CD14-positive monocyte (primary cell): ENCODE measurements around the gene RPL28. TPM values are rescaled to one million over a fixed set of nuclear protein-coding genes. Genes with fewer than 3 reads are reported as not detected.

Source experiments
- DNase-seq, 3 donors: peaks; one replicate each; pipeline ENCODE4 v3.0.0-alpha.2; 2011 to 2022
- H2AFZ ChIP-seq: 2 replicates; pipeline ENCODE4 v1.6.0; 2012; ENCODE audit warnings: mild to moderate bottlenecking, low read depth, low read length, inconsistent platforms; ENCODE audit not compliant: insufficient read depth, poor library complexity, severe bottlenecking
- H3K27ac ChIP-seq, 2 donors: 1 replicate in 1 of 2; 2 replicates in 1 of 2; pipeline ENCODE4 v1.5.1; 2012 to 2013; ENCODE audit warnings: low read length in 2 of 2, control low read depth in 1 of 2, inconsistent platforms in 1 of 2, low read depth in 1 of 2, mild to moderate bottlenecking in 1 of 2
- H3K27me3 ChIP-seq, 2 donors: one replicate each; pipeline versions ENCODE4 v1.6.0 to v1.6.1; 2011 to 2013; ENCODE audit warnings: low read length in 2 of 2; ENCODE audit not compliant: control insufficient read depth in 2 of 2, insufficient read depth in 2 of 2
- H3K36me3 ChIP-seq, 2 donors: replicated peaks in 1 of 2; 1 replicate in 1 of 2; 2 replicates in 1 of 2; pipeline versions ENCODE4 v1.5.1 to v1.6.1; 2012 to 2013; ENCODE audit warnings: low read length in 2 of 2, control low read depth in 1 of 2, inconsistent platforms in 1 of 2, mild to moderate bottlenecking in 1 of 2; ENCODE audit not compliant: insufficient read depth in 2 of 2, control insufficient read depth in 1 of 2
- H3K4me1 ChIP-seq, 2 donors: 1 replicate in 1 of 2; 2 replicates in 1 of 2; pipeline versions ENCODE4 v1.5.1 to v1.6.1; 2012 to 2013; ENCODE audit warnings: low read length in 2 of 2, control low read depth in 1 of 2, inconsistent platforms in 1 of 2, mild to moderate bottlenecking in 1 of 2, moderate library complexity in 1 of 2; ENCODE audit not compliant: insufficient read depth in 2 of 2, control insufficient read depth in 1 of 2
- H3K4me2 ChIP-seq: replicated peaks from 2 replicates; pipeline ENCODE3; 2012; ENCODE audit warnings: low read length, moderate library complexity, mild to moderate bottlenecking; ENCODE audit not compliant: poor library complexity, severe bottlenecking; ENCODE audit errors: extremely low read depth
- H3K4me3 ChIP-seq, 3 experiments: fragments of 200-600 bp in 1 of 3; sonication (generic) in 1 of 3; replicated peaks in 1 of 3; 1 replicate in 2 of 3; 2 replicates in 1 of 3; pipeline ENCODE4 v1.5.1; 2011 to 2013; ENCODE audit warnings: low read length in 3 of 3, mild to moderate bottlenecking in 3 of 3, control low read depth in 2 of 3, low read depth in 2 of 3, inconsistent platforms in 1 of 3, moderate library complexity in 1 of 3
- H3K79me2 ChIP-seq: 2 replicates; pipeline ENCODE4 v1.6.0; 2012; ENCODE audit warnings: mild to moderate bottlenecking, control low read depth, inconsistent platforms, low read length, moderate library complexity; ENCODE audit not compliant: insufficient read depth
- H3K9ac ChIP-seq: 2 replicates; pipeline ENCODE4 v1.6.0; 2017; ENCODE audit warnings: low read length, mild to moderate bottlenecking; ENCODE audit not compliant: insufficient read depth, poor library complexity, severe bottlenecking
- H3K9me3 ChIP-seq, 2 donors: replicated peaks in 1 of 2; 1 replicate in 1 of 2; 2 replicates in 1 of 2; pipeline versions ENCODE4 v1.5.1 to v1.6.1; 2012 to 2013; ENCODE audit warnings: low read length in 2 of 2, control low read depth in 1 of 2; ENCODE audit not compliant: control insufficient read depth in 1 of 2, insufficient read depth in 1 of 2
- H4K20me1 ChIP-seq: 2 replicates; pipeline ENCODE4 v1.6.0; 2012; ENCODE audit warnings: mild to moderate bottlenecking, low read length, control low read depth, moderate library complexity; ENCODE audit not compliant: insufficient read depth
- H3K27ac Mint-ChIP-seq, 7 donors: one replicate each; pipeline ENCODE4 v1.8.0; 2020; ENCODE audit warnings: mild to moderate bottlenecking in 7 of 7, mixed read lengths in 7 of 7, moderate library complexity in 6 of 7, inconsistent platforms in 2 of 7
- H3K27me3 Mint-ChIP-seq, 3 donors: one replicate each; pipeline ENCODE4 v1.8.0; 2021 to 2022; ENCODE audit warnings: low read depth in 3 of 3, mild to moderate bottlenecking in 3 of 3, mixed read lengths in 3 of 3, moderate library complexity in 3 of 3, inconsistent platforms in 1 of 3
- H3K36me3 Mint-ChIP-seq, 2 donors: one replicate each; pipeline ENCODE4 v1.8.0; 2020; ENCODE audit warnings: mixed read lengths in 2 of 2, inconsistent platforms in 1 of 2, mild to moderate bottlenecking in 1 of 2
- H3K4me1 Mint-ChIP-seq: one replicate; pipeline ENCODE4 v1.8.0; 2020; ENCODE audit warnings: mild to moderate bottlenecking, mixed read lengths
- H3K4me3 Mint-ChIP-seq, 2 donors: one replicate each; pipeline ENCODE4 v1.8.0; 2020; ENCODE audit warnings: mild to moderate bottlenecking in 2 of 2, mixed read lengths in 2 of 2, moderate library complexity in 1 of 2
- H3K9me3 Mint-ChIP-seq, 7 donors: one replicate each; pipeline ENCODE4 v1.8.0; 2020 to 2022; ENCODE audit warnings: mixed read lengths in 7 of 7, mild to moderate bottlenecking in 6 of 7, moderate library complexity in 6 of 7, inconsistent platforms in 2 of 7
- CTCF ChIP-seq: fragments of 200-600 bp; IDR thresholded peaks from one replicate; pipeline ENCODE4 v1.8.0; 2022; ENCODE audit warnings: antibody characterized with exemption, mild to moderate bottlenecking
- WGBS: methylation state at CpG from one replicate; pipeline ENCODE4 v1.1.5; 2013; ENCODE audit warnings: missing lambda C conversion rate; ENCODE audit not compliant: insufficient coverage; 5-methylcytosine and 5-hydroxymethylcytosine counted together
- intact Hi-C, 2 donors: fragments of 100-400 bp; cut with micrococcal nuclease; formaldehyde crosslinking; loops; one replicate each; pipeline versions ENCODE4 v1.15.0 to v1.15.1; 2023
- polyA plus RNA-seq, 3 donors: library from polyadenylated mRNA; depleted of rRNA in 1 of 3; unstranded in 2 of 3; stranded (reverse) in 1 of 3; fragments of 300-500 nt in 2 of 3; fragments of >200 nt in 1 of 3; fragmentation: Illumina TruSeq in 2 of 3; gene quantifications; 1 replicate in 2 of 3; 2 replicates in 1 of 3; pipeline ENCODE4 v1.2.3, GENCODE V29; 2012 to 2021

RPL28 gene
- polyA plus RNA-seq, 3 donors = 199 to 3,862 (median 208) TPM

GRCh38 chr19:55362174-55362989, 23.4 kb upstream of the RPL28 start:
- Mint-ChIP-seq H3K4me1 (no peaks in the 10 kb centered on the region), H3K36me3 (no peaks in the 10 kb centered on the region), H3K27ac (no peak overlapping the region), H3K4me3 (no peak overlapping the region), H3K9me3 (no peaks in the 10 kb centered on the region), H3K27me3 (peaks cover 2 to 22% (median 18%) of the 10 kb centered on the region in 3 donors)
- H3K9ac ChIP-seq = no peak overlapping the region
- peaks cover 0 to 2% of the 10 kb centered on the region in 2 donors for H3K27me3 ChIP-seq
- WGBS = 92% methylated on average over 32 of the region's 38 CpGs
- no peak overlapping the region for H2AFZ ChIP-seq
- no peaks in the 10 kb centered on the region for H3K36me3 ChIP-seq
- no peak for DNase-seq
- H3K4me3 ChIP-seq = no peak overlapping the region
- no peak for TF ChIP-seq CTCF
- no peaks in the 10 kb centered on the region for H3K79me2 ChIP-seq
- no peaks in the 10 kb centered on the region for H3K9me3 ChIP-seq
- H3K4me2 ChIP-seq = no peak overlapping the region
- no peaks in the 10 kb centered on the region for H3K4me1 ChIP-seq
- H4K20me1 ChIP-seq = no peaks in the 10 kb centered on the region
- no peak overlapping the region for H3K27ac ChIP-seq
- intact Hi-C loops = no loop called here

GRCh38 chr19:55362990-55363716, 22.6 kb upstream of the RPL28 start, which contains the start of gene GARIN5B:
TSS of gene GARIN5B (minus strand) at chr19:55363260. CDS start at chr19:55363066, 194 bp downstream.
- Histone ChIP-seq H3K4me1 (no peaks in the 10 kb centered on the region), H3K27ac (no peak within 1 kb of the TSS), H3K27me3 (peaks cover under 1 to 6% of the 10 kb centered on the region in 2 donors), H3K79me2 (no peaks in the 10 kb centered on the region), H3K36me3 (no peaks in the 10 kb centered on the region), H3K4me2 (no peak within 1 kb of the TSS), H2AFZ (no peak within 1 kb of the TSS), H3K9ac (no peak within 1 kb of the TSS), H3K4me3 (no peak within 1 kb of the TSS), H3K9me3 (no peaks in the 10 kb centered on the region), H4K20me1 (no peaks in the 10 kb centered on the region)
- Mint-ChIP-seq H3K4me3 (no peak within 1 kb of the TSS), H3K9me3 (peaks cover 0 to 2% (median 0%) of the 10 kb centered on the region in 7 donors), H3K36me3 (no peaks in the 10 kb centered on the region), H3K27me3 (peaks cover 4 to 25% (median 22%) of the 10 kb centered on the region in 3 donors), H3K27ac (no peak within 1 kb of the TSS), H3K4me1 (no peaks in the 10 kb centered on the region)
- no peak for TF ChIP-seq CTCF
- WGBS = 94% methylated on average over 20 of the region's 27 CpGs
- no peak for DNase-seq
- intact Hi-C loops = no loop called here
